Measurements from ENCODE around the gene ZBTB17.

DNA sequence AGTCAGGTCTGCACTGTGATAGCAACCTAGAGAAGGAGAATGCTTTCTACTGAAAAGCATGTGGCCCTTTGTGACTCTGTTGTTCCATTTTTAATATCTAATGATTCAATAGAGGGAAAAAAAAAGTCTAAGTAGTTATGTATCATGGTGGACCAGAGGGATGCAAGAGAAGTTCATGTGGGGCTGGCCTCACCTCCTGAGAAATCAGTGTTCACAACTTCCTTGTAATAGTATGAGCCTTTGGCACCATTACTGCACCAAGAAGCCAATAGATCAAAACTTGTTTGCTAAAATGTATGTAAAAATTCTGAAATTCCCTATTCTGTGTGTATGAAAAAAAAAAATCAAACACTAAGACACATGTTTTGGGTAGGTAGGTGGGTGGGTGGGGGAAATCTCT is 5.0 kb downstream of the ZBTB17 start:
- TF ChIP-seq CTCF (IDR thresholded peaks at IDR 0.05; ENCODE audit: borderline replicate concordance, extremely low read depth, low read length, poor library complexity, severe bottlenecking) (no peak), EZH2 (IDR thresholded peaks at IDR 0.05; ENCODE audit: borderline replicate concordance, low read depth, low read length, severe bottlenecking) (no peak)
